Measurements from ENCODE around the gene SLMAP. TPM values are rescaled to one million over a fixed set of nuclear protein-coding genes. Genes with fewer than 3 reads are reported as not detected.
A peak's percentile ranks its signal among the peaks of the same experiment; 100 is the strongest.

SLMAP gene
- total RNA-seq, 1 experiment from 2014 or later, result 79.5 TPM

DNA sequence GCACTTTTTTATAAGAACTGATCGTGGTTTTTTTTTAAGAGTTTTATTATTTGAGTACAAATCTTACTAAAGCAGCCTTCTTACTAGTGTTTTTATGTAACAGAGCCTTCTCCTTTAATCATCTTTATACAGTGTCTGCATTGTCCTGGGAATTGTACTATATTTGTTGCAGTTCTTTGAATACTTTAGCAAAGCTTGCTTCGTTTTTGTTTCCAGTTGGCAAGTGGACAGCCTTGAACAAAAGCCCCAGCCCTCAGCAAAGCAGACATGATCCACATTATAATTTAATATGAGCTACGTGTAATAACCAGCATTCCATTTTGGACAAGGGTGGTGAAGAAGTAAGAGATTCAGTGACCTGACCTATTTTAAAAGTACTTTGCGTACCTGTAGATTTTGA is 139.9 kb downstream of the SLMAP start (continued):
- TF ChIP-seq, protein P1, sequence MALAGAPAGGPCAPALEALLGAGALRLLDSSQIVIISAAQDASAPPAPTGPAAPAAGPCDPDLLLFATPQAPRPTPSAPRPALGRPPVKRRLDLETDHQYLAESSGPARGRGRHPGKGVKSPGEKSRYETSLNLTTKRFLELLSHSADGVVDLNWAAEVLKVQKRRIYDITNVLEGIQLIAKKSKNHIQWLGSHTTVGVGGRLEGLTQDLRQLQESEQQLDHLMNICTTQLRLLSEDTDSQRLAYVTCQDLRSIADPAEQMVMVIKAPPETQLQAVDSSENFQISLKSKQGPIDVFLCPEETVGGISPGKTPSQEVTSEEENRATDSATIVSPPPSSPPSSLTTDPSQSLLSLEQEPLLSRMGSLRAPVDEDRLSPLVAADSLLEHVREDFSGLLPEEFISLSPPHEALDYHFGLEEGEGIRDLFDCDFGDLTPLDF (CRISPR knock-in tag; IDR thresholded peaks at IDR 0.05), result no peak
- TF ChIP-seq, protein P2, sequence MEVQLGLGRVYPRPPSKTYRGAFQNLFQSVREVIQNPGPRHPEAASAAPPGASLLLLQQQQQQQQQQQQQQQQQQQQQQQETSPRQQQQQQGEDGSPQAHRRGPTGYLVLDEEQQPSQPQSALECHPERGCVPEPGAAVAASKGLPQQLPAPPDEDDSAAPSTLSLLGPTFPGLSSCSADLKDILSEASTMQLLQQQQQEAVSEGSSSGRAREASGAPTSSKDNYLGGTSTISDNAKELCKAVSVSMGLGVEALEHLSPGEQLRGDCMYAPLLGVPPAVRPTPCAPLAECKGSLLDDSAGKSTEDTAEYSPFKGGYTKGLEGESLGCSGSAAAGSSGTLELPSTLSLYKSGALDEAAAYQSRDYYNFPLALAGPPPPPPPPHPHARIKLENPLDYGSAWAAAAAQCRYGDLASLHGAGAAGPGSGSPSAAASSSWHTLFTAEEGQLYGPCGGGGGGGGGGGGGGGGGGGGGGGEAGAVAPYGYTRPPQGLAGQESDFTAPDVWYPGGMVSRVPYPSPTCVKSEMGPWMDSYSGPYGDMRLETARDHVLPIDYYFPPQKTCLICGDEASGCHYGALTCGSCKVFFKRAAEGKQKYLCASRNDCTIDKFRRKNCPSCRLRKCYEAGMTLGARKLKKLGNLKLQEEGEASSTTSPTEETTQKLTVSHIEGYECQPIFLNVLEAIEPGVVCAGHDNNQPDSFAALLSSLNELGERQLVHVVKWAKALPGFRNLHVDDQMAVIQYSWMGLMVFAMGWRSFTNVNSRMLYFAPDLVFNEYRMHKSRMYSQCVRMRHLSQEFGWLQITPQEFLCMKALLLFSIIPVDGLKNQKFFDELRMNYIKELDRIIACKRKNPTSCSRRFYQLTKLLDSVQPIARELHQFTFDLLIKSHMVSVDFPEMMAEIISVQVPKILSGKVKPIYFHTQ (CRISPR knock-in tag; IDR thresholded peaks at IDR 0.05), result no peak

DNA sequence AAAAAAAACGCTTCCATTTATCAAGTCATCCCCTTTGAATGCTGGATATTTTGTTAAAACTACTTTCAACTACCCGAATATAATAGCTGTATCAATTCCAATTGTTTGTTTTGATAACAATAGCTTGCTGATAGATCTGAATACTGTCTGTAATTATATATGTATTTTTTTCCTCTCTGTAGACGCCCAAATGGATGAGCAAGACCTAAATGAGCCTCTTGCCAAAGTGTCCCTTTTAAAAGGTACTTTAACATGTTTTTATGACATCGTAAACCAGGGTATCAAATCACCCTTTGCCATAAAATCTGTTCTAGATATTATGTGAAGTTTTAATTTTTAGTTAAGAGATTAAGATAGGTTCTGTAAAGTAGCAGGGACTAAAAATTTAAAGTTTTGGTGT is 140.6 kb downstream of the SLMAP start:
- Mint-ChIP-seq H3K36me3 (no peaks in the 10 kb centered on the region; the same call in 1 of the 2 replicates), H3K27me3 (ENCODE audit: low read depth) (no peaks in the 10 kb centered on the region), H3K9me3 (no peaks in the 10 kb centered on the region), H3K4me3 (no peak overlapping the region), H3K27ac (no peak overlapping the region), H3K4me1 (no peaks in the 10 kb centered on the region)
- no peak for DNase-seq (ENCODE audit: low spot score)
- CTCF ChIA-PET, result no interaction called here
- POLR2A ChIA-PET, result no interaction called here
- TF ChIP-seq, protein P3, sequence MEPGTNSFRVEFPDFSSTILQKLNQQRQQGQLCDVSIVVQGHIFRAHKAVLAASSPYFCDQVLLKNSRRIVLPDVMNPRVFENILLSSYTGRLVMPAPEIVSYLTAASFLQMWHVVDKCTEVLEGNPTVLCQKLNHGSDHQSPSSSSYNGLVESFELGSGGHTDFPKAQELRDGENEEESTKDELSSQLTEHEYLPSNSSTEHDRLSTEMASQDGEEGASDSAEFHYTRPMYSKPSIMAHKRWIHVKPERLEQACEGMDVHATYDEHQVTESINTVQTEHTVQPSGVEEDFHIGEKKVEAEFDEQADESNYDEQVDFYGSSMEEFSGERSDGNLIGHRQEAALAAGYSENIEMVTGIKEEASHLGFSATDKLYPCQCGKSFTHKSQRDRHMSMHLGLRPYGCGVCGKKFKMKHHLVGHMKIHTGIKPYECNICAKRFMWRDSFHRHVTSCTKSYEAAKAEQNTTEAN (CRISPR knock-in tag; IDR thresholded peaks at IDR 0.05), result no peak
- TF ChIP-seq ZNF317 (CRISPR knock-in tag; IDR thresholded peaks at IDR 0.05; ENCODE audit: borderline replicate concordance, low read depth), result no peak
- no peak for TF ChIP-seq NFE2L1 (CRISPR knock-in tag; IDR thresholded peaks at IDR 0.05)
- TF ChIP-seq, protein P1 (CRISPR knock-in tag; IDR thresholded peaks at IDR 0.05), result no peak
- TF ChIP-seq, protein P4, sequence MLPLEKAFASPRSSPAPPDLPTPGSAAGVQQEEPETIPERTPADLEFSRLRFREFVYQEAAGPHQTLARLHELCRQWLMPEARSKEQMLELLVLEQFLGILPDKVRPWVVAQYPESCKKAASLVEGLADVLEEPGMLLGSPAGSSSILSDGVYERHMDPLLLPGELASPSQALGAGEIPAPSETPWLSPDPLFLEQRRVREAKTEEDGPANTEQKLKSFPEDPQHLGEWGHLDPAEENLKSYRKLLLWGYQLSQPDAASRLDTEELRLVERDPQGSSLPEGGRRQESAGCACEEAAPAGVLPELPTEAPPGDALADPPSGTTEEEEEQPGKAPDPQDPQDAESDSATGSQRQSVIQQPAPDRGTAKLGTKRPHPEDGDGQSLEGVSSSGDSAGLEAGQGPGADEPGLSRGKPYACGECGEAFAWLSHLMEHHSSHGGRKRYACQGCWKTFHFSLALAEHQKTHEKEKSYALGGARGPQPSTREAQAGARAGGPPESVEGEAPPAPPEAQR (CRISPR knock-in tag; IDR thresholded peaks at IDR 0.05), result no peak
- TF ChIP-seq ZNF423 (CRISPR knock-in tag; IDR thresholded peaks at IDR 0.05), result no peak
- TF ChIP-seq ZBTB21 (CRISPR knock-in tag; IDR thresholded peaks at IDR 0.05; ENCODE audit: borderline replicate concordance), result no peak
- TF ChIP-seq SOX15 (CRISPR knock-in tag; IDR thresholded peaks at IDR 0.05), result no peak
- no peak for TF ChIP-seq GABPB1 (CRISPR knock-in tag; IDR thresholded peaks at IDR 0.05)
- TF ChIP-seq, protein P5, sequence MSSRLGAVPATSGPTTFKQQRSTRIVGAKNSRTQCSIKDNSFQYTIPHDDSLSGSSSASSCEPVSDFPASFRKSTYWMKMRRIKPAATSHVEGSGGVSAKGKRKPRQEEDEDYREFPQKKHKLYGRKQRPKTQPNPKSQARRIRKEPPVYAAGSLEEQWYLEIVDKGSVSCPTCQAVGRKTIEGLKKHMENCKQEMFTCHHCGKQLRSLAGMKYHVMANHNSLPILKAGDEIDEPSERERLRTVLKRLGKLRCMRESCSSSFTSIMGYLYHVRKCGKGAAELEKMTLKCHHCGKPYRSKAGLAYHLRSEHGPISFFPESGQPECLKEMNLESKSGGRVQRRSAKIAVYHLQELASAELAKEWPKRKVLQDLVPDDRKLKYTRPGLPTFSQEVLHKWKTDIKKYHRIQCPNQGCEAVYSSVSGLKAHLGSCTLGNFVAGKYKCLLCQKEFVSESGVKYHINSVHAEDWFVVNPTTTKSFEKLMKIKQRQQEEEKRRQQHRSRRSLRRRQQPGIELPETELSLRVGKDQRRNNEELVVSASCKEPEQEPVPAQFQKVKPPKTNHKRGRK (CRISPR knock-in tag; IDR thresholded peaks at IDR 0.05; ENCODE audit: borderline replicate concordance), result no peak
- no peak for TF ChIP-seq TP53 (CRISPR knock-in tag; IDR thresholded peaks at IDR 0.05)
- ATAC-seq, result no peak

DNA sequence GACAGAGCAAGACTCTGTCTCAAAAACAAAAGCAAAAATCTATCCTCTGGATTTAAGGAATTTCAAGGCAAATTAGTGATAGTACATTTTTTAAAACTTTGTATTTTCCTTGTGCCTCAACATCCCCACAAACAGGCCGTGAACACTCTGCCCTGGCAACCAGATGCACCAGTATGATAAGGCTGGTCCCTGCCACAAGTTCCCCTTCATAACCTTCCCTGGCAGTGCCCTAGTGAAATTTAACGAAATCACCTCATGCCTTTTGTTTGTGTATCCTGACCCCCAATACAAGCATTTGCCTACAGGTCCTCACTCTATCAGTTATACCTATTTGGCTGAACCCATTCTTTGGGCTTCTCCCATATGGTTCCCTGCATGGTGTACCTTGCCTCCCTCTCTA is 144.7 kb downstream of the SLMAP start:
- POLR2A ChIA-PET, result no interaction called here
- no peaks in the 10 kb centered on the region for H3K4me1 Mint-ChIP-seq
- H3K9me3 Mint-ChIP-seq, result no peaks in the 10 kb centered on the region
- no peak overlapping the region for H3K4me3 Mint-ChIP-seq
- H3K27me3 Mint-ChIP-seq (ENCODE audit: low read depth), result no peaks in the 10 kb centered on the region
- CTCF ChIA-PET, result interaction anchor here (0.6 kb wide), 1 partner anchor 257 kb away, joined by 3 read pairs; no protein-coding TSS in a partner anchor
- TF ChIP-seq, protein P6, sequence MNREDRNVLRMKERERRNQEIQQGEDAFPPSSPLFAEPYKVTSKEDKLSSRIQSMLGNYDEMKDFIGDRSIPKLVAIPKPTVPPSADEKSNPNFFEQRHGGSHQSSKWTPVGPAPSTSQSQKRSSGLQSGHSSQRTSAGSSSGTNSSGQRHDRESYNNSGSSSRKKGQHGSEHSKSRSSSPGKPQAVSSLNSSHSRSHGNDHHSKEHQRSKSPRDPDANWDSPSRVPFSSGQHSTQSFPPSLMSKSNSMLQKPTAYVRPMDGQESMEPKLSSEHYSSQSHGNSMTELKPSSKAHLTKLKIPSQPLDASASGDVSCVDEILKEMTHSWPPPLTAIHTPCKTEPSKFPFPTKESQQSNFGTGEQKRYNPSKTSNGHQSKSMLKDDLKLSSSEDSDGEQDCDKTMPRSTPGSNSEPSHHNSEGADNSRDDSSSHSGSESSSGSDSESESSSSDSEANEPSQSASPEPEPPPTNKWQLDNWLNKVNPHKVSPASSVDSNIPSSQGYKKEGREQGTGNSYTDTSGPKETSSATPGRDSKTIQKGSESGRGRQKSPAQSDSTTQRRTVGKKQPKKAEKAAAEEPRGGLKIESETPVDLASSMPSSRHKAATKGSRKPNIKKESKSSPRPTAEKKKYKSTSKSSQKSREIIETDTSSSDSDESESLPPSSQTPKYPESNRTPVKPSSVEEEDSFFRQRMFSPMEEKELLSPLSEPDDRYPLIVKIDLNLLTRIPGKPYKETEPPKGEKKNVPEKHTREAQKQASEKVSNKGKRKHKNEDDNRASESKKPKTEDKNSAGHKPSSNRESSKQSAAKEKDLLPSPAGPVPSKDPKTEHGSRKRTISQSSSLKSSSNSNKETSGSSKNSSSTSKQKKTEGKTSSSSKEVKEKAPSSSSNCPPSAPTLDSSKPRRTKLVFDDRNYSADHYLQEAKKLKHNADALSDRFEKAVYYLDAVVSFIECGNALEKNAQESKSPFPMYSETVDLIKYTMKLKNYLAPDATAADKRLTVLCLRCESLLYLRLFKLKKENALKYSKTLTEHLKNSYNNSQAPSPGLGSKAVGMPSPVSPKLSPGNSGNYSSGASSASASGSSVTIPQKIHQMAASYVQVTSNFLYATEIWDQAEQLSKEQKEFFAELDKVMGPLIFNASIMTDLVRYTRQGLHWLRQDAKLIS (CRISPR knock-in tag; IDR thresholded peaks at IDR 0.05; ENCODE audit: borderline replicate concordance), result no peak
- TF ChIP-seq HMGA2 (CRISPR knock-in tag; IDR thresholded peaks at IDR 0.05) (no peak), TCF7 (CRISPR knock-in tag; IDR thresholded peaks at IDR 0.05; ENCODE audit: low read depth) (no peak)
- TF ChIP-seq, protein P2 (CRISPR knock-in tag; IDR thresholded peaks at IDR 0.05), result no peak
- no peak for ATAC-seq
- H3K27ac Mint-ChIP-seq, result peak overlapping the region; percentile 21
- DNase-seq (ENCODE audit: low spot score), result no peak
- no peaks in the 10 kb centered on the region; the same call in 1 of the 2 replicates for H3K36me3 Mint-ChIP-seq

All from WTC11 (cell line).